Breast epithelium (tissue), 3 donors: ENCODE results near the gene LPCAT3.

Experiments used
- POLR2A ChIP-seq: fragments of 450-650 bp; IDR thresholded peaks from one replicate; pipeline ENCODE4 v1.6.1; 2016; ENCODE audit warnings: antibody characterized with exemption, mild to moderate bottlenecking, moderate library complexity
- POLR2AphosphoS5 ChIP-seq, 3 donors: sonication (generic); formaldehyde crosslinking; IDR thresholded peaks; one replicate each; pipeline ENCODE4 v1.6.1; 2017; ENCODE audit warnings: antibody characterized with exemption in 3 of 3
- TF ChIP-seq, protein P1 (sequence below), 3 donors: fragments of 450-650 bp; IDR thresholded peaks; one replicate each; pipeline ENCODE4 v1.5.1; 2016 to 2017; ENCODE audit warnings: antibody characterized with exemption in 3 of 3, mild to moderate bottlenecking in 3 of 3, moderate library complexity in 3 of 3

DNA sequence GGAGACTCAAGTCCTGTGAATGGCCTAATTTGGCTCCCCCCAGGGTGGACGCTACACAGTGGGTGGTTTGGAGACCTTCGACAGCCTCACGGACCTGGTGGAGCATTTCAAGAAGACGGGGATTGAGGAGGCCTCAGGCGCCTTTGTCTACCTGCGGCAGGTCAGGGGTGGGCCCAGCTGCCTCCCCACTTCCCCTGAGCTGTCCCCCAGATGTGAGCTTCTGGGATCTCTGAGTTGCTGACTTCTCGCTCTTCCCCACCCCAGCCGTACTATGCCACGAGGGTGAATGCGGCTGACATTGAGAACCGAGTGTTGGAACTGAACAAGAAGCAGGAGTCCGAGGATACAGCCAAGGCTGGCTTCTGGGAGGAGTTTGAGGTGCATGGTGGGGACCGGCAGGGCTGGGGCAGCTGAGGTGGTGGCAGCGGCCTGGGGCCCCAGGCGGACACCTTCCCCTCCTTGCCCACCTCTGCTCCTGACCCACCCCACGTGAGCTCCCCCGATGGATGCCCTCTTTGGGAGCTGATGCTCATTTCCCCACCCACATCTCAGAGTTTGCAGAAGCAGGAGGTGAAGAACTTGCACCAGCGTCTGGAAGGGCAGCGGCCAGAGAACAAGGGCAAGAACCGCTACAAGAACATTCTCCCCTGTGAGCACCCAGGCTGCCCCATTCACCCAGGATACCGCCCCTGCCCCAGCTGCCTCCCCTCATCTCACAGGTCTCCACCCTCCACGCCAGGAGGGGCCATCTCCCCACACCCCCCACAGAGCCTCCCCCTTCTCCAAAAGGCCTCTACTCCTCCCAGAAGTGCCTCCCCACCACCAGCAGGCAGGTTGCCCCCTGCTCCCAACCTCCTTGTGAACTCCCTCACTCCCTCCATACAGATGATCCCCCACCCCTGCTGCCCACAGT, 62.9 kb downstream of the LPCAT3 start:
- no peak for TF ChIP-seq POLR2A
- TF ChIP-seq, protein P1, sequence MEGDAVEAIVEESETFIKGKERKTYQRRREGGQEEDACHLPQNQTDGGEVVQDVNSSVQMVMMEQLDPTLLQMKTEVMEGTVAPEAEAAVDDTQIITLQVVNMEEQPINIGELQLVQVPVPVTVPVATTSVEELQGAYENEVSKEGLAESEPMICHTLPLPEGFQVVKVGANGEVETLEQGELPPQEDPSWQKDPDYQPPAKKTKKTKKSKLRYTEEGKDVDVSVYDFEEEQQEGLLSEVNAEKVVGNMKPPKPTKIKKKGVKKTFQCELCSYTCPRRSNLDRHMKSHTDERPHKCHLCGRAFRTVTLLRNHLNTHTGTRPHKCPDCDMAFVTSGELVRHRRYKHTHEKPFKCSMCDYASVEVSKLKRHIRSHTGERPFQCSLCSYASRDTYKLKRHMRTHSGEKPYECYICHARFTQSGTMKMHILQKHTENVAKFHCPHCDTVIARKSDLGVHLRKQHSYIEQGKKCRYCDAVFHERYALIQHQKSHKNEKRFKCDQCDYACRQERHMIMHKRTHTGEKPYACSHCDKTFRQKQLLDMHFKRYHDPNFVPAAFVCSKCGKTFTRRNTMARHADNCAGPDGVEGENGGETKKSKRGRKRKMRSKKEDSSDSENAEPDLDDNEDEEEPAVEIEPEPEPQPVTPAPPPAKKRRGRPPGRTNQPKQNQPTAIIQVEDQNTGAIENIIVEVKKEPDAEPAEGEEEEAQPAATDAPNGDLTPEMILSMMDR (IDR thresholded peaks at IDR 0.05), result no peak
- no peak for TF ChIP-seq POLR2AphosphoS5 (IDR thresholded peaks at IDR 0.05)
